Measurements from ENCODE around the gene OR8D4.
"Not testable (repeated sequence)": the region's sequence is repeated elsewhere in the genome, so short reads cannot be mapped to it uniquely, and the experiment has no call there.

GRCh38 chr11:123865293-123865692 lies 36.7 kb upstream of the OR8D4 start:
- not testable (repeated sequence) for TF ChIP-seq POLR2A, CTCF (IDR thresholded peaks at IDR 0.05)

Measured in body of pancreas (tissue), 4 donors.